Progenitor cell of endocrine pancreas (in vitro differentiated cells): ENCODE data around the gene CELSR1. TPM values are rescaled to one million over a fixed set of nuclear protein-coding genes. Genes with fewer than 3 reads are reported as not detected.

ENCODE experiments used
- DNase-seq: peaks from one replicate; pipeline ENCODE4 v3.0.0; 2021; ENCODE audit warnings: low spot score; ENCODE audit not compliant: unreplicated experiment
- H3K27ac Mint-ChIP-seq: 2 replicates; pipeline ENCODE4 v1.8.0; 2021; ENCODE audit warnings: mild to moderate bottlenecking, moderate library complexity, mixed read lengths
- H3K27me3 Mint-ChIP-seq: 2 replicates; pipeline ENCODE4 v1.8.0; 2021; ENCODE audit warnings: mixed read lengths
- H3K36me3 Mint-ChIP-seq: 2 replicates; pipeline ENCODE4 v1.8.0; 2022; ENCODE audit warnings: mixed read lengths; ENCODE audit not compliant: insufficient read depth
- H3K4me1 Mint-ChIP-seq: 2 replicates; pipeline ENCODE4 v1.8.0; 2021; ENCODE audit warnings: low read depth, mixed read lengths
- H3K4me3 Mint-ChIP-seq: 2 replicates; pipeline ENCODE4 v1.8.0; 2021; ENCODE audit warnings: low read depth, mild to moderate bottlenecking, moderate library complexity, mixed read lengths
- H3K9me3 Mint-ChIP-seq: 2 replicates; pipeline ENCODE4 v1.8.0; 2021; ENCODE audit warnings: low read depth, mixed read lengths
- CTCF ChIP-seq: fragments of 200-600 bp; sonication (generic); IDR thresholded peaks from one replicate; pipeline ENCODE4 v1.5.0; 2021; ENCODE audit warnings: antibody characterized with exemption, mild to moderate bottlenecking; ENCODE audit not compliant: unreplicated experiment
- total RNA-seq: library from RNA; stranded (reverse); gene quantifications from 2 replicates; pipeline ENCODE4 v1.2.1, GENCODE V29; 2021

Gene CELSR1
- total RNA-seq, 1 donor from 2014 or later: 20.9 TPM

GRCh38 chr22:46481386-46481785 is 56.0 kb downstream of the CELSR1 start:
- no peak overlapping the region for H3K4me3 Mint-ChIP-seq
- no peak overlapping the region for H3K27ac Mint-ChIP-seq
- TF ChIP-seq CTCF: no peak
- H3K9me3 Mint-ChIP-seq: no peaks in the 10 kb centered on the region
- H3K4me1 Mint-ChIP-seq: peaks cover 10% of the 10 kb centered on the region
- peaks cover 7% of the 10 kb centered on the region for H3K36me3 Mint-ChIP-seq
- DNase-seq: no peak
- peaks cover 12% of the 10 kb centered on the region for H3K27me3 Mint-ChIP-seq

- Mint-ChIP-seq H3K27ac (no peak overlapping the region), H3K36me3 (peaks cover 8% of the 10 kb centered on the region), H3K27me3 (peaks cover 12% of the 10 kb centered on the region), H3K4me3 (no peak overlapping the region), H3K9me3 (no peaks in the 10 kb centered on the region), H3K4me1 (peaks cover 10% of the 10 kb centered on the region)
- no peak for TF ChIP-seq CTCF
- no peak for DNase-seq
Measured at GRCh38 chr22:46480396-46480795, 57.0 kb downstream of the CELSR1 start.

GRCh38 chr22:46479046-46479445 is 58.4 kb downstream of the CELSR1 start:
- H3K9me3 Mint-ChIP-seq: peaks cover 3% of the 10 kb centered on the region
- peaks cover 12% of the 10 kb centered on the region for H3K36me3 Mint-ChIP-seq
- no peak for DNase-seq
- no peak overlapping the region for H3K4me3 Mint-ChIP-seq
- peaks cover 2% of the 10 kb centered on the region for H3K4me1 Mint-ChIP-seq
- H3K27me3 Mint-ChIP-seq: peaks cover 12% of the 10 kb centered on the region
- no peak overlapping the region for H3K27ac Mint-ChIP-seq
- no peak for TF ChIP-seq CTCF

GRCh38 chr22:46478083-46478551 is 59.3 kb downstream of the CELSR1 start:
- peaks cover 15% of the 10 kb centered on the region for H3K27me3 Mint-ChIP-seq
- peaks cover 4% of the 10 kb centered on the region for H3K4me1 Mint-ChIP-seq
- H3K36me3 Mint-ChIP-seq: peaks cover 12% of the 10 kb centered on the region
- peaks cover 3% of the 10 kb centered on the region for H3K9me3 Mint-ChIP-seq
- H3K27ac Mint-ChIP-seq: no peak overlapping the region
- no peak overlapping the region for H3K4me3 Mint-ChIP-seq
- TF ChIP-seq CTCF: no peak
- DNase-seq: no peak

- peaks cover 4% of the 10 kb centered on the region for H3K4me1 Mint-ChIP-seq
- H3K27me3 Mint-ChIP-seq: peaks cover 15% of the 10 kb centered on the region
- H3K4me3 Mint-ChIP-seq: no peak overlapping the region
- H3K9me3 Mint-ChIP-seq: peaks cover 3% of the 10 kb centered on the region
- no peak for TF ChIP-seq CTCF
- DNase-seq: no peak
- H3K27ac Mint-ChIP-seq: no peak overlapping the region
- peaks cover 8% of the 10 kb centered on the region for H3K36me3 Mint-ChIP-seq
Measured at GRCh38 chr22:46476547-46476941, 60.9 kb downstream of the CELSR1 start.
